Upper lobe of left lung (tissue), 4 donors: ENCODE measurements around the gene SPDYE11.
"Not testable (repeated sequence)": the region's sequence is repeated elsewhere in the genome, so short reads cannot be mapped to it uniquely, and the experiment has no call there.

Source experiments
- CTCF ChIP-seq, 6 experiments: fragments of 450-650 bp in 4 of 6; fragments of 200-600 bp in 2 of 6; sonication (generic) in 2 of 6; IDR thresholded peaks; one replicate each; pipeline ENCODE4 v1.5.1; 2016 to 2019; ENCODE audit warnings: antibody characterized with exemption in 6 of 6
- EP300 ChIP-seq, 4 donors: sonication (generic); formaldehyde crosslinking; IDR thresholded peaks; one replicate each; pipeline ENCODE4 v1.5.1; 2017; ENCODE audit warnings: antibody characterized with exemption in 4 of 4, control low read depth in 2 of 4
- POLR2A ChIP-seq, 4 donors: fragments of 450-650 bp; IDR thresholded peaks; one replicate each; pipeline ENCODE4 v1.5.1; 2016 to 2017; ENCODE audit warnings: antibody characterized with exemption in 4 of 4, mild to moderate bottlenecking in 2 of 4
- POLR2AphosphoS5 ChIP-seq, 2 donors: sonication (generic); formaldehyde crosslinking; IDR thresholded peaks; one replicate each; pipeline ENCODE4 v1.5.1; 2017; ENCODE audit warnings: antibody characterized with exemption in 2 of 2

- not testable (repeated sequence) for TF ChIP-seq CTCF, POLR2A, EP300, POLR2AphosphoS5 (IDR thresholded peaks at IDR 0.05)
Measured at GRCh38 chr7:73006491-73006890, 51.2 kb downstream of the SPDYE11 start.
